Panc1 (cell line): ENCODE results near the gene RNF149. TPM values are rescaled to one million over a fixed set of nuclear protein-coding genes. Genes with fewer than 3 reads are reported as not detected.
A peak's percentile ranks its signal among the peaks of the same experiment; 100 is the strongest.

Experiments used
- ATAC-seq: fragments of 200-7000 bp; cut with Tn5 transposase; 2 replicates; pipeline ENCODE4 v1.9.1; 2020; ENCODE audit warnings: mild to moderate bottlenecking, moderate library complexity
- BruUV-seq: library from RNA; stranded (reverse); fragments of 400-500 nt; replicated peaks from 2 replicates; lab custom pipeline; 2021; lab: Mats Ljungman, UMichigan
- CTCF ChIA-PET: fragments of 300-600 bp; sonication (Branson Sonifier 250); formaldehyde crosslinking; loops from one replicate; lab custom pipeline; 2022; ENCODE audit warnings: antibody characterized with exemption; lab: Charles Lee
- POLR2A ChIA-PET: fragments of 300-600 bp; sonication (Branson Sonifier 250); formaldehyde crosslinking; loops from one replicate; lab custom pipeline; 2022; ENCODE audit warnings: antibody characterized with exemption; lab: Charles Lee
- DNase-seq: peaks from one replicate; pipeline ENCODE4 v3.0.0-alpha.2; 2010; ENCODE audit warnings: low read depth, low spot score
- H3K27ac ChIP-seq: 2 replicates; pipeline ENCODE4 v1.5.1; 2011; ENCODE audit warnings: mild to moderate bottlenecking, low read length, inconsistent platforms
- H3K27me3 ChIP-seq: fragments of 200-500 bp; sonication (Bioruptor generic); 2 replicates; pipeline ENCODE4 v1.6.0; 2014; ENCODE audit warnings: low read length, inconsistent platforms; ENCODE audit not compliant: control insufficient read depth, insufficient read depth
- H3K36me3 ChIP-seq: fragments of 200-500 bp; sonication (Bioruptor generic); 2 replicates; pipeline ENCODE4 v1.5.1; 2014; ENCODE audit warnings: inconsistent platforms, mild to moderate bottlenecking, low read length, moderate library complexity; ENCODE audit not compliant: control insufficient read depth, insufficient read depth
- H3K4me1 ChIP-seq: 2 replicates; pipeline ENCODE4 v1.5.1; 2011; ENCODE audit warnings: inconsistent platforms, mild to moderate bottlenecking, low read length, moderate library complexity; ENCODE audit not compliant: control insufficient read depth, insufficient read depth
- H3K4me3 ChIP-seq, 2 experiments: 2 replicates each; pipeline ENCODE4 v1.5.1; 2011 to 2012; ENCODE audit warnings: low read depth in 2 of 2, low read length in 2 of 2, mild to moderate bottlenecking in 2 of 2, inconsistent platforms in 1 of 2, moderate library complexity in 1 of 2
- H3K9me3 ChIP-seq: fragments of 200-500 bp; sonication (Bioruptor generic); 2 replicates; pipeline ENCODE4 v1.5.1; 2014; ENCODE audit warnings: low read depth, mild to moderate bottlenecking, inconsistent platforms, low read length, moderate library complexity; ENCODE audit not compliant: control insufficient read depth, insufficient read depth
- CTCF ChIP-seq: fragments of 450-650 bp; IDR thresholded peaks from 2 replicates; pipeline ENCODE4 v1.5.1; 2017; ENCODE audit warnings: mild to moderate bottlenecking
- POLR2AphosphoS5 ChIP-seq: IDR thresholded peaks from 2 replicates; pipeline ENCODE4 v1.6.1; 2012; ENCODE audit warnings: mild to moderate bottlenecking, low read depth, low read length, moderate library complexity
- SIN3A ChIP-seq: IDR thresholded peaks from 2 replicates; pipeline ENCODE4 v1.6.1; 2012; ENCODE audit warnings: low read depth, mild to moderate bottlenecking, low read length, moderate library complexity, borderline replicate concordance; ENCODE audit not compliant: insufficient read depth
- TCF7L2 ChIP-seq: IDR thresholded peaks from 2 replicates; pipeline ENCODE4 v1.6.1; 2011; ENCODE audit warnings: mild to moderate bottlenecking, low read depth, low read length, inconsistent platforms
- in situ Hi-C: cut with HindIII; loops from 2 replicates; pipeline ENCODE4 v1.10.0; 2016; ENCODE audit warnings: low sequenced_read_pairs, low pct_unique_long_range_greater_than_20kb
- intact Hi-C: fragments of 100-400 bp; cut with micrococcal nuclease; formaldehyde crosslinking; loops from one replicate; pipeline ENCODE4 v1.10.0; 2022; ENCODE audit not compliant: unreplicated experiment
- total RNA-seq: library from RNA; stranded (reverse); gene quantifications from one replicate; pipeline ENCODE4 v1.2.1, GENCODE V29; 2021; ENCODE audit not compliant: unreplicated experiment
- TF ChIP-seq, protein P1 (sequence below), 2 experiments: IDR thresholded peaks; 2 replicates each; pipeline ENCODE4 v1.6.1; 2011 to 2012; ENCODE audit warnings: low read depth in 2 of 2, control low read depth in 1 of 2, low read length in 1 of 2, mild to moderate bottlenecking in 1 of 2, moderate library complexity in 1 of 2; ENCODE audit not compliant: insufficient read depth in 1 of 2

The RNF149 gene
- total RNA-seq, 1 experiment from 2014 or later = 29.9 TPM

- BruUV-seq = no TSS peak
- in situ Hi-C loops = no loop called here
- POLR2A ChIA-PET = no interaction called here
- ATAC-seq = no peak
- CTCF ChIA-PET = no interaction called here
- intact Hi-C loops = no loop called here
- no peaks in the 10 kb centered on the region for H3K9me3 ChIP-seq
- no peaks in the 10 kb centered on the region for H3K36me3 ChIP-seq
- H3K4me3 ChIP-seq = no peak overlapping the region
- no peaks in the 10 kb centered on the region for H3K27me3 ChIP-seq
- TF ChIP-seq, protein P1, sequence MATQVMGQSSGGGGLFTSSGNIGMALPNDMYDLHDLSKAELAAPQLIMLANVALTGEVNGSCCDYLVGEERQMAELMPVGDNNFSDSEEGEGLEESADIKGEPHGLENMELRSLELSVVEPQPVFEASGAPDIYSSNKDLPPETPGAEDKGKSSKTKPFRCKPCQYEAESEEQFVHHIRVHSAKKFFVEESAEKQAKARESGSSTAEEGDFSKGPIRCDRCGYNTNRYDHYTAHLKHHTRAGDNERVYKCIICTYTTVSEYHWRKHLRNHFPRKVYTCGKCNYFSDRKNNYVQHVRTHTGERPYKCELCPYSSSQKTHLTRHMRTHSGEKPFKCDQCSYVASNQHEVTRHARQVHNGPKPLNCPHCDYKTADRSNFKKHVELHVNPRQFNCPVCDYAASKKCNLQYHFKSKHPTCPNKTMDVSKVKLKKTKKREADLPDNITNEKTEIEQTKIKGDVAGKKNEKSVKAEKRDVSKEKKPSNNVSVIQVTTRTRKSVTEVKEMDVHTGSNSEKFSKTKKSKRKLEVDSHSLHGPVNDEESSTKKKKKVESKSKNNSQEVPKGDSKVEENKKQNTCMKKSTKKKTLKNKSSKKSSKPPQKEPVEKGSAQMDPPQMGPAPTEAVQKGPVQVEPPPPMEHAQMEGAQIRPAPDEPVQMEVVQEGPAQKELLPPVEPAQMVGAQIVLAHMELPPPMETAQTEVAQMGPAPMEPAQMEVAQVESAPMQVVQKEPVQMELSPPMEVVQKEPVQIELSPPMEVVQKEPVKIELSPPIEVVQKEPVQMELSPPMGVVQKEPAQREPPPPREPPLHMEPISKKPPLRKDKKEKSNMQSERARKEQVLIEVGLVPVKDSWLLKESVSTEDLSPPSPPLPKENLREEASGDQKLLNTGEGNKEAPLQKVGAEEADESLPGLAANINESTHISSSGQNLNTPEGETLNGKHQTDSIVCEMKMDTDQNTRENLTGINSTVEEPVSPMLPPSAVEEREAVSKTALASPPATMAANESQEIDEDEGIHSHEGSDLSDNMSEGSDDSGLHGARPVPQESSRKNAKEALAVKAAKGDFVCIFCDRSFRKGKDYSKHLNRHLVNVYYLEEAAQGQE (IDR thresholded peaks at IDR 0.05; ENCODE audit: insufficient read depth in 1 of 2, low read depth in 2 of 2, low read length in 1 of 2) = no peak
- TF ChIP-seq SIN3A (no peak), CTCF (no peak), TCF7L2 (no peak), POLR2AphosphoS5 (no peak)
- H3K27ac ChIP-seq = no peak overlapping the region
- H3K4me1 ChIP-seq = 0 out of 2 replicates have a peak, but pooled peaks cover 4% of the 10 kb centered on the region
- no peak for DNase-seq
Observed at GRCh38 chr2:101234169-101234938, 74.1 kb downstream of the RNF149 start.

DNA sequence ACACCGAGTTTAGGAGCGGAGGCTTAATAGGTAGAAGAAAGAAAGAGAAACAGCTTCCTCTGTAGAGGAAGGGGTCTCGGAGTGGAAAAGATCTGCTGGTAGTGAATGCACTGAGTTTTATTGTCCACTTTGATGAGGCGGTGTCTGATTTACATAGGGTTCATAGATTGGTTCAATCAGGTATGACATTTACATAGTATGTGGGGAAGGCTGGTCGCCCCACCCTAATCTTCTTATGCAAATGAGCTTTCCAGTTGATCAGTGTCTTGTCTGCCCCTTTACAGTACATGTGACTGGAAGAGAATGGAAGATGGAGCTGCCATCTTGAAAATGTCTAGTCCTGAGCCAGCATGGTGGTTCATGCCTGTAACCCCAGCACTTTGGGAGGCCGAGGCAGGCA, 75.7 kb downstream of the RNF149 start:
- Histone ChIP-seq H3K4me3 (peak overlapping the region in 1 of 2 experiments; percentile 0; a peak in 1 of 4 replicates), H3K36me3 (no peaks in the 10 kb centered on the region), H3K27me3 (no peaks in the 10 kb centered on the region), H3K4me1 (0 out of 2 replicates have a peak, but pooled peaks cover 4% of the 10 kb centered on the region), H3K9me3 (no peaks in the 10 kb centered on the region), H3K27ac (peak overlapping the region; percentile 26; the same call in 1 of the 2 replicates)
- TF ChIP-seq POLR2AphosphoS5 = no peak
- intact Hi-C loops = no loop called here
- ATAC-seq = no peak
- in situ Hi-C loops = no loop called here
- ChIA-PET CTCF (interaction anchor here (0.6 kb wide), 2 partner anchors 102 to 777 kb away, joined by 3 to 9 read pairs; no protein-coding TSS in a partner anchor), POLR2A (interaction anchor here (0.8 kb wide), 1 partner anchor 16 kb away, joined by 3 read pairs; no protein-coding TSS in a partner anchor)
- no TSS peak for BruUV-seq
- no peak for DNase-seq
